ENCODE data around the gene NOPCHAP1. TPM values are rescaled to one million over a fixed set of nuclear protein-coding genes. Genes with fewer than 3 reads are reported as not detected.

The NOPCHAP1 gene
- total RNA-seq, 1 donor from 2014 or later: 26.0 TPM

GRCh38 chr12:105014603-105015002 lies 28.5 kb downstream of the NOPCHAP1 start:
- Mint-ChIP-seq H3K36me3 (ENCODE audit: low read depth) (peaks cover 57% of the 10 kb centered on the region), H3K27ac (ENCODE audit: unreplicated experiment) (no peak overlapping the region), H3K27me3 (ENCODE audit: low read depth) (no peaks in the 10 kb centered on the region), H3K4me1 (peaks cover 25% of the 10 kb centered on the region), H3K4me3 (no peak overlapping the region), H3K9me3 (peaks cover 4% of the 10 kb centered on the region)
- TF ChIP-seq CTCF (conservative IDR thresholded peaks at IDR 0.05): no peak
- no peak for DNase-seq (ENCODE audit: low read depth, low spot score)

- peaks cover 47% of the 10 kb centered on the region for H3K36me3 Mint-ChIP-seq (ENCODE audit: low read depth)
- no peak overlapping the region for H3K4me3 Mint-ChIP-seq
- H3K27ac Mint-ChIP-seq (ENCODE audit: unreplicated experiment): no peak overlapping the region
- peaks cover 25% of the 10 kb centered on the region for H3K4me1 Mint-ChIP-seq
- H3K9me3 Mint-ChIP-seq: peaks cover 3% of the 10 kb centered on the region
- TF ChIP-seq CTCF (conservative IDR thresholded peaks at IDR 0.05): no peak
- DNase-seq (ENCODE audit: low read depth, low spot score): no peak
- no peaks in the 10 kb centered on the region for H3K27me3 Mint-ChIP-seq (ENCODE audit: low read depth)
Measured at GRCh38 chr12:105015543-105015942, 29.4 kb downstream of the NOPCHAP1 start.

GRCh38 chr12:105018012-105018411 lies 31.9 kb downstream of the NOPCHAP1 start:
- Mint-ChIP-seq H3K27ac (ENCODE audit: unreplicated experiment) (no peak overlapping the region), H3K36me3 (ENCODE audit: low read depth) (peaks cover 24% of the 10 kb centered on the region), H3K9me3 (no peaks in the 10 kb centered on the region), H3K4me1 (peaks cover 25% of the 10 kb centered on the region), H3K27me3 (ENCODE audit: low read depth) (no peaks in the 10 kb centered on the region), H3K4me3 (no peak overlapping the region)
- no peak for TF ChIP-seq CTCF (conservative IDR thresholded peaks at IDR 0.05)
- no peak for DNase-seq (ENCODE audit: low read depth, low spot score)

GRCh38 chr12:105018776-105019175 lies 32.7 kb downstream of the NOPCHAP1 start:
- Mint-ChIP-seq H3K27ac (ENCODE audit: unreplicated experiment) (peak overlapping the region; percentile 81), H3K9me3 (no peaks in the 10 kb centered on the region), H3K4me1 (peaks cover 25% of the 10 kb centered on the region), H3K36me3 (ENCODE audit: low read depth) (peaks cover 17% of the 10 kb centered on the region), H3K27me3 (ENCODE audit: low read depth) (no peaks in the 10 kb centered on the region), H3K4me3 (no peak overlapping the region)
- TF ChIP-seq CTCF (conservative IDR thresholded peaks at IDR 0.05): no peak
- DNase-seq (ENCODE audit: low read depth, low spot score): no peak

- H3K4me1 Mint-ChIP-seq: peaks cover 27% of the 10 kb centered on the region
- H3K36me3 Mint-ChIP-seq (ENCODE audit: low read depth): peaks cover 11% of the 10 kb centered on the region
- no peak for DNase-seq (ENCODE audit: low read depth, low spot score)
Measured at GRCh38 chr12:105020241-105020962, 34.3 kb downstream of the NOPCHAP1 start.

More at GRCh38 chr12:105020241-105020962, 34.3 kb downstream of the NOPCHAP1 start:
- no peak overlapping the region for H3K27ac Mint-ChIP-seq (ENCODE audit: unreplicated experiment)
- TF ChIP-seq CTCF (conservative IDR thresholded peaks at IDR 0.05): no peak
- H3K9me3 Mint-ChIP-seq: no peaks in the 10 kb centered on the region
- H3K27me3 Mint-ChIP-seq (ENCODE audit: low read depth): no peaks in the 10 kb centered on the region
- H3K4me3 Mint-ChIP-seq: no peak overlapping the region
